HepG2 (cell line): ENCODE measurements around the gene ABCB8. TPM values are rescaled to one million over a fixed set of nuclear protein-coding genes. Genes with fewer than 3 reads are reported as not detected.

Experiments used
- BCL6 ChIP-seq: IDR thresholded peaks from 2 replicates; pipeline ENCODE4 v1.6.1; 2016; ENCODE audit warnings: missing genetic modification reagents, missing compliant biosample characterization
- IRF2 ChIP-seq: IDR thresholded peaks from 2 replicates; pipeline ENCODE4 v1.6.1; 2018; ENCODE audit warnings: missing genetic modification reagents, missing compliant biosample characterization
- KAT2B ChIP-seq: fragments of 150-350 bp; IDR thresholded peaks from 2 replicates; pipeline ENCODE4 v1.6.1; 2014; ENCODE audit warnings: low read depth, low read length, borderline replicate concordance
- MAF1 ChIP-seq: sonication (generic); formaldehyde crosslinking; IDR thresholded peaks from 2 replicates; pipeline ENCODE4 v1.5.0; 2020; ENCODE audit warnings: missing genetic modification reagents, borderline replicate concordance
- MAFG ChIP-seq: sonication (generic); formaldehyde crosslinking; IDR thresholded peaks from 2 replicates; pipeline ENCODE4 v1.5.1; 2020; ENCODE audit warnings: mild to moderate bottlenecking, missing genetic modification reagents
- MXI1 ChIP-seq: IDR thresholded peaks from 3 replicates; pipeline ENCODE4 v1.6.1; 2012; ENCODE audit warnings: low read depth, low read length, inconsistent platforms, borderline replicate concordance
- PATZ1 ChIP-seq: sonication (generic); formaldehyde crosslinking; IDR thresholded peaks from 2 replicates; pipeline ENCODE4 v1.4.0; 2020; ENCODE audit warnings: missing genetic modification reagents
- PPARG ChIP-seq: conservative IDR thresholded peaks from 2 replicates; pipeline ENCODE4 v1.6.1; 2016; ENCODE audit warnings: missing biosample characterization, missing genetic modification reagents
- SMAD1 ChIP-seq: sonication (generic); formaldehyde crosslinking; IDR thresholded peaks from 2 replicates; pipeline ENCODE4 v1.4.0; 2020; ENCODE audit warnings: missing genetic modification reagents, low read depth, mild to moderate bottlenecking, borderline replicate concordance
- SMAD3 ChIP-seq: sonication (generic); formaldehyde crosslinking; IDR thresholded peaks from 2 replicates; pipeline ENCODE4 v1.4.0; 2020; ENCODE audit warnings: missing genetic modification reagents
- TEAD3 ChIP-seq: optimal IDR thresholded peaks from 2 replicates; pipeline ENCODE3; 2016; ENCODE audit warnings: borderline replicate concordance
- ZNF12 ChIP-seq: sonication (generic); formaldehyde crosslinking; IDR thresholded peaks from 2 replicates; pipeline ENCODE4 v1.5.0; 2020; ENCODE audit warnings: missing genetic modification reagents
- ZNF317 ChIP-seq: sonication (generic); formaldehyde crosslinking; IDR thresholded peaks from 2 replicates; pipeline ENCODE4 v1.5.0; 2020; ENCODE audit warnings: mild to moderate bottlenecking, missing genetic modification reagents
- ZNF510 ChIP-seq: sonication (generic); formaldehyde crosslinking; IDR thresholded peaks from 2 replicates; pipeline ENCODE4 v1.4.0; 2020; ENCODE audit warnings: low read depth, mild to moderate bottlenecking, missing genetic modification reagents
- ZNF550 ChIP-seq: sonication (generic); formaldehyde crosslinking; IDR thresholded peaks from 2 replicates; pipeline ENCODE4 v1.4.0; 2020; ENCODE audit warnings: mild to moderate bottlenecking, missing genetic modification reagents, borderline replicate concordance
- ZNF556 ChIP-seq: sonication (generic); formaldehyde crosslinking; IDR thresholded peaks from 2 replicates; pipeline ENCODE4 v1.4.0; 2020; ENCODE audit warnings: mild to moderate bottlenecking, missing genetic modification reagents, borderline replicate concordance
- polyA plus RNA-seq, 8 experiments: library from polyadenylated mRNA; depleted of rRNA in 3 of 8; stranded (reverse) in 7 of 8; unstranded in 1 of 8; fragments of >200 nt; fragmentation: Illumina TruSeq in 4 of 8; extraction: Trizol in 4 of 8; gene quantifications; 2 replicates each; pipeline versions ENCODE4 v1.2.1 to v1.2.3, GENCODE V29; 2011 to 2016; ENCODE audit warnings: low read depth in 4 of 8, missing spikeins in 1 of 8, mixed read lengths in 1 of 8; ENCODE audit not compliant: insufficient read depth in 1 of 8
- total RNA-seq, 5 experiments: library from RNA; depleted of rRNA; stranded (reverse); fragments of >200 nt; fragmentation: Illumina TruSeq; extraction: Trizol; gene quantifications; 2 replicates each; pipeline ENCODE4 v1.2.3, GENCODE V29; 2016; ENCODE audit warnings: low read depth in 1 of 5
- TF ChIP-seq, protein P1 (sequence below), 2 experiments: fragments of 450-650 bp in 1 of 2; sonication (generic) in 1 of 2; formaldehyde crosslinking in 1 of 2; IDR thresholded peaks; 2 replicates each; pipeline versions ENCODE4 v1.6.1 to v1.8.0; 2016 to 2022; ENCODE audit warnings: antibody characterized with exemption in 1 of 2, mild to moderate bottlenecking in 1 of 2, missing genetic modification reagents in 1 of 2

Gene ABCB8
- total and polyA plus RNA-seq, 2 of the 13 experiments (the other 11 are each of a cell fraction or from before 2014, with no cell fraction given): 6.6 to 16.7 TPM

DNA sequence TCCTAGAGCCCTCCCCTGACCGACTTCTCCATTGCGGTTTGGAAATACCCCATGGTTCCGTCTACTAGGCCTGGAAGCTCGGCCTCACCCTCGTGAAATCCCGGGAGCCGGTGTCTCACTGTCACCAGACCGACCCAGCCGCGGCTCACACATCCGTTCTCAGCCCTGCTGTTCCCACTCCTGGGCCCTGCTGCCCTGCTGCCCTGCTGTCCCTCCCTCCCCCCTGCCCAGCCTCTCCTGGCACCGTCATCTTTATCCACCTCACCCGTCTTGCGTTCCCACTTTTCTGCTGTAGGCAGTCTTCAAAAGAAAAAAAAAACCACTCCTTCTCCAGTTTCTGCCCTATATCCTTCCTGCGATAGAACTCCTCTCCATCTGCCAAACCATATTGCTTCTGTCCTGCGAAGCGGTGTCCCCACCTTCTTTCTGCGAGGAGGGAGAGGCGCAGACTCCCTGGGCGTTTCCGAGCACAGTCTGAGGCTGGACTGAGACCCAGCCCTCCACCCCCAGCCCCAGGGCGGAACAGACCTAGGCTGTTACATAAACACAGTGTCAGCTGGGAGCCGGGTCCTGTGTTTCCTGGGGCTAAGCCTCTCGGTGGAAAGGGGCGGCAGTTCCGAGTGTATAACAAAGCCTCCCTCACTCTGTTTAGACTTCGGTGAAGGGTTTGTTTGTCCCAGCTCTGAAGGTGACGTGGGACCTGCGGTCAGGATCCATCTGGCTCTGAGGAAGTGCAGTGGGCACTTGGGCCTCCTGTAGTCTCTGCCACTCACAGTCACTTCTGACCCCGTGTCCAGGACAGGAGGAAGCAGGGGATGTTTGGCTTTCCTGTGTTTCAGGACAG is 60.8 kb downstream of the ABCB8 start (continued):
- TF ChIP-seq, protein P1, sequence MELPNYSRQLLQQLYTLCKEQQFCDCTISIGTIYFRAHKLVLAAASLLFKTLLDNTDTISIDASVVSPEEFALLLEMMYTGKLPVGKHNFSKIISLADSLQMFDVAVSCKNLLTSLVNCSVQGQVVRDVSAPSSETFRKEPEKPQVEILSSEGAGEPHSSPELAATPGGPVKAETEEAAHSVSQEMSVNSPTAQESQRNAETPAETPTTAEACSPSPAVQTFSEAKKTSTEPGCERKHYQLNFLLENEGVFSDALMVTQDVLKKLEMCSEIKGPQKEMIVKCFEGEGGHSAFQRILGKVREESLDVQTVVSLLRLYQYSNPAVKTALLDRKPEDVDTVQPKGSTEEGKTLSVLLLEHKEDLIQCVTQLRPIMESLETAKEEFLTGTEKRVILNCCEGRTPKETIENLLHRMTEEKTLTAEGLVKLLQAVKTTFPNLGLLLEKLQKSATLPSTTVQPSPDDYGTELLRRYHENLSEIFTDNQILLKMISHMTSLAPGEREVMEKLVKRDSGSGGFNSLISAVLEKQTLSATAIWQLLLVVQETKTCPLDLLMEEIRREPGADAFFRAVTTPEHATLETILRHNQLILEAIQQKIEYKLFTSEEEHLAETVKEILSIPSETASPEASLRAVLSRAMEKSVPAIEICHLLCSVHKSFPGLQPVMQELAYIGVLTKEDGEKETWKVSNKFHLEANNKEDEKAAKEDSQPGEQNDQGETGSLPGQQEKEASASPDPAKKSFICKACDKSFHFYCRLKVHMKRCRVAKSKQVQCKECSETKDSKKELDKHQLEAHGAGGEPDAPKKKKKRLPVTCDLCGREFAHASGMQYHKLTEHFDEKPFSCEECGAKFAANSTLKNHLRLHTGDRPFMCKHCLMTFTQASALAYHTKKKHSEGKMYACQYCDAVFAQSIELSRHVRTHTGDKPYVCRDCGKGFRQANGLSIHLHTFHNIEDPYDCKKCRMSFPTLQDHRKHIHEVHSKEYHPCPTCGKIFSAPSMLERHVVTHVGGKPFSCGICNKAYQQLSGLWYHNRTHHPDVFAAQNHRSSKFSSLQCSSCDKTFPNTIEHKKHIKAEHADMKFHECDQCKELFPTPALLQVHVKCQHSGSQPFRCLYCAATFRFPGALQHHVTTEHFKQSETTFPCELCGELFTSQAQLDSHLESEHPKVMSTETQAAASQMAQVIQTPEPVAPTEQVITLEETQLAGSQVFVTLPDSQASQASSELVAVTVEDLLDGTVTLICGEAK (IDR thresholded peaks at IDR 0.05): no peak
- TF ChIP-seq, protein P1 (CRISPR knock-in tag; IDR thresholded peaks at IDR 0.05): 0 out of 2 replicates have a peak, but pooled peaks have one; percentile 52
- TF ChIP-seq ZNF550 (no peak), ZNF510 (CRISPR knock-in tag) (no peak), SMAD1 (CRISPR knock-in tag) (no peak), PATZ1 (CRISPR knock-in tag) (peak; percentile 81), IRF2 (CRISPR knock-in tag) (peak; percentile 16; the same call in 1 of the 2 replicates), PPARG (CRISPR knock-in tag) (0 out of 2 replicates have a peak, but pooled peaks have one; percentile 27), ZNF317 (CRISPR knock-in tag) (no peak), ZNF12 (CRISPR knock-in tag) (peak; percentile 47; the same call in 1 of the 2 replicates), ZNF556 (CRISPR knock-in tag) (0 out of 2 replicates have a peak, but pooled peaks have one; percentile 16), BCL6 (CRISPR knock-in tag) (peak; percentile 25; the same call in 1 of the 2 replicates), SMAD3 (CRISPR knock-in tag) (no peak), TEAD3 (no peak), KAT2B (no peak), MAFG (CRISPR knock-in tag) (no peak), MAF1 (CRISPR knock-in tag) (no peak), MXI1 (no peak)
